Astrocyte (in vitro differentiated cells and primary cell): Measurements from ENCODE around the gene HOXD1. TPM values are rescaled to one million over a fixed set of nuclear protein-coding genes. Genes with fewer than 3 reads are reported as not detected.

Source experiments
- DNase-seq: peaks from one replicate; pipeline ENCODE4 v3.0.0-alpha.2; 2010; ENCODE audit warnings: low read depth
- FAIRE-seq: peaks from 2 replicates; lab custom pipeline; 2011; peaks lifted over from hg19 to GRCh38; lab: Jason Lieb, UNC
- H2AFZ ChIP-seq: 2 replicates; pipeline ENCODE4 v1.6.0; 2012; ENCODE audit warnings: low read depth, low read length, inconsistent platforms
- H3K27ac ChIP-seq: 2 replicates; pipeline ENCODE4 v1.5.1; 2011; ENCODE audit warnings: low read depth, low read length, inconsistent platforms
- H3K27me3 ChIP-seq: 2 replicates; pipeline ENCODE4 v1.6.0; 2011; ENCODE audit warnings: low read length, inconsistent platforms; ENCODE audit not compliant: insufficient read depth
- H3K36me3 ChIP-seq: 2 replicates; pipeline ENCODE4 v1.5.1; 2011; ENCODE audit warnings: low read length, inconsistent platforms; ENCODE audit not compliant: insufficient read depth
- H3K4me1 ChIP-seq: 2 replicates; pipeline ENCODE4 v1.5.1; 2011; ENCODE audit warnings: low read length, inconsistent platforms; ENCODE audit not compliant: insufficient read depth
- H3K4me2 ChIP-seq: 2 replicates; pipeline ENCODE4 v1.6.0; 2012; ENCODE audit warnings: low read length, inconsistent platforms
- H3K4me3 ChIP-seq: 2 replicates; pipeline ENCODE4 v1.5.1; 2011; ENCODE audit warnings: low read depth, mild to moderate bottlenecking, low read length, inconsistent platforms; ENCODE audit not compliant: insufficient read depth
- H3K79me2 ChIP-seq: 2 replicates; pipeline ENCODE4 v1.6.0; 2012; ENCODE audit warnings: mild to moderate bottlenecking, low read length, inconsistent platforms; ENCODE audit not compliant: insufficient read depth
- H3K9ac ChIP-seq: 2 replicates; pipeline ENCODE4 v1.6.0; 2012; ENCODE audit warnings: mild to moderate bottlenecking, low read length, inconsistent platforms
- H3K9me3 ChIP-seq: 2 replicates; pipeline ENCODE4 v1.5.1; 2012; ENCODE audit warnings: low read depth, mild to moderate bottlenecking, low read length, inconsistent platforms; ENCODE audit not compliant: insufficient read depth
- H4K20me1 ChIP-seq: 2 replicates; pipeline ENCODE4 v1.6.0; 2012; ENCODE audit warnings: low read length, inconsistent platforms; ENCODE audit not compliant: insufficient read depth
- H3K27ac Mint-ChIP-seq: one replicate; pipeline ENCODE4 v1.8.0; 2021; ENCODE audit warnings: mild to moderate bottlenecking, mixed read lengths; ENCODE audit not compliant: unreplicated experiment
- H3K27me3 Mint-ChIP-seq: one replicate; pipeline ENCODE4 v1.8.0; 2021; ENCODE audit warnings: low read depth, mixed read lengths; ENCODE audit not compliant: unreplicated experiment
- H3K36me3 Mint-ChIP-seq: one replicate; pipeline ENCODE4 v1.8.0; 2021; ENCODE audit warnings: low read depth, mixed read lengths; ENCODE audit not compliant: unreplicated experiment
- H3K4me1 Mint-ChIP-seq: one replicate; pipeline ENCODE4 v1.8.0; 2021; ENCODE audit warnings: low read depth, mixed read lengths; ENCODE audit not compliant: unreplicated experiment
- H3K4me3 Mint-ChIP-seq: one replicate; pipeline ENCODE4 v1.8.0; 2021; ENCODE audit warnings: mild to moderate bottlenecking, moderate library complexity, mixed read lengths; ENCODE audit not compliant: unreplicated experiment
- H3K9me3 Mint-ChIP-seq: one replicate; pipeline ENCODE4 v1.8.0; 2021; ENCODE audit warnings: mild to moderate bottlenecking, mixed read lengths; ENCODE audit not compliant: unreplicated experiment
- CTCF ChIP-seq: IDR thresholded peaks from 2 replicates; pipeline ENCODE4 v1.5.1; 2011; ENCODE audit warnings: low read depth, mild to moderate bottlenecking, inconsistent platforms, low read length, moderate library complexity; ENCODE audit not compliant: insufficient read depth
- EZH2 ChIP-seq: IDR thresholded peaks from 2 replicates; pipeline ENCODE4 v1.6.1; 2012; ENCODE audit warnings: mild to moderate bottlenecking, low read length, inconsistent platforms; ENCODE audit not compliant: insufficient read depth
- total RNA-seq: library from RNA; stranded (reverse); gene quantifications from 2 replicates; pipeline ENCODE4 v1.2.1, GENCODE V29; 2021

HOXD1 gene
- total RNA-seq, 1 donor from 2014 or later = not detected

- H3K27me3 Mint-ChIP-seq = peaks cover 83% of the 10 kb centered on the region
- Histone ChIP-seq H3K27ac (no peak overlapping the region), H3K36me3 (no peaks in the 10 kb centered on the region), H3K9me3 (no peaks in the 10 kb centered on the region), H3K27me3 (peaks cover 68% of the 10 kb centered on the region), H3K4me3 (peak overlapping the region; percentile 31), H2AFZ (no peak overlapping the region), H3K4me1 (peaks cover 4% of the 10 kb centered on the region), H4K20me1 (no peaks in the 10 kb centered on the region), H3K79me2 (no peaks in the 10 kb centered on the region), H3K4me2 (peak overlapping the region; percentile 50), H3K9ac (no peak overlapping the region)
- H3K36me3 Mint-ChIP-seq = no peaks in the 10 kb centered on the region
- no peak overlapping the region for H3K27ac Mint-ChIP-seq
- FAIRE-seq = no peak
- peaks cover 12% of the 10 kb centered on the region for H3K4me1 Mint-ChIP-seq
- H3K9me3 Mint-ChIP-seq = peaks cover 13% of the 10 kb centered on the region
- TF ChIP-seq EZH2 = no peak
- no peak for TF ChIP-seq CTCF
- DNase-seq = peak; percentile 68
- H3K4me3 Mint-ChIP-seq = no peak overlapping the region
Measured at GRCh38 chr2:176173567-176174381, 14.7 kb upstream of the HOXD1 start.

GRCh38 chr2:176174382-176174823 lies 14.1 kb upstream of the HOXD1 start:
- peak; percentile 70 for DNase-seq
- Mint-ChIP-seq H3K4me1 (peaks cover 12% of the 10 kb centered on the region), H3K4me3 (peak overlapping the region; percentile 73), H3K9me3 (peaks cover 13% of the 10 kb centered on the region), H3K27ac (peak overlapping the region; percentile 62), H3K27me3 (peaks cover 85% of the 10 kb centered on the region), H3K36me3 (no peaks in the 10 kb centered on the region)
- Histone ChIP-seq H3K4me1 (peaks cover 4% of the 10 kb centered on the region), H3K27ac (no peak overlapping the region), H3K79me2 (no peaks in the 10 kb centered on the region), H2AFZ (no peak overlapping the region), H3K36me3 (no peaks in the 10 kb centered on the region), H4K20me1 (no peaks in the 10 kb centered on the region), H3K4me3 (no peak overlapping the region), H3K9me3 (no peaks in the 10 kb centered on the region), H3K27me3 (peaks cover 74% of the 10 kb centered on the region), H3K4me2 (peak overlapping the region; percentile 50), H3K9ac (no peak overlapping the region)
- no peak for FAIRE-seq
- TF ChIP-seq EZH2 = peak; percentile 61
- no peak for TF ChIP-seq CTCF
